MM.1S (cell line): ENCODE measurements around the gene OLFM2.

Experiments
- EZH2 ChIP-seq: fragments of 300-600 bp; sonication (generic); optimal IDR thresholded peaks from 2 replicates; pipeline ENCODE3; 2017; ENCODE audit warnings: low read depth, mild to moderate bottlenecking, antibody characterized with exemption, low read length, mixed read lengths
- TF ChIP-seq, protein P1 (sequence below): fragments of 300-600 bp; sonication (generic); IDR thresholded peaks from 2 replicates; pipeline ENCODE4 v1.5.1; 2016; ENCODE audit warnings: antibody characterized with exemption, low read length, mixed read lengths

DNA sequence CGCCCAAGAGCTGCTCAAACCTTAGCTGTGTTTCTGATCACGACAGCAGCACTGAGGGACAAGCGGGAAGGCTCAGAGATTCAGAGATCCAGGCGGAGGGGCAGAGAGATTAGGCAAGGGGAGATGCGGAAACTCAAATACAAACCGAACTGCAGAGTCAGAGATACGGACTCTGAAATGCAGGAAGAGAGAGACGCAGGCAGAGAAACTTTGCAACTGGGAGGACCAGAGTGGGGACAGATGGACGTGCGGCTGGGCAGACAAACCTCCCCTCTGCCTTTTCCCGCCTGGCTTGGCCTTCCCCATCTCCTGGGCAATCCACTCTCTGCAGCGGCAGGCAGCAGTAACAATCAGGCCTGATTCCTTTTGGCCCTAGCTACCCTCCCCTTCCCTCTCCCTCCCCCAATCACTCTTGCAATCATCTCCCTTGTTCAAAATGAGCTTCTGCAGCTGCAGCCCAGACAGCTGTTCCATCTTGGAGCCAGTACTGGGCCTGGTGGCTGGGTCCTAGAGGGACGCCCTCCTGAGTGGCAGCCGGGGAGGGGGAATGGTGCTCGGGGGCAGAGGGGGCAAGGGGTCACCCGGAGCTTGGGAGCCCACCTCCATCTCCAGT, 29.7 kb downstream of the OLFM2 start:
- no peak for TF ChIP-seq EZH2
- TF ChIP-seq, protein P1, sequence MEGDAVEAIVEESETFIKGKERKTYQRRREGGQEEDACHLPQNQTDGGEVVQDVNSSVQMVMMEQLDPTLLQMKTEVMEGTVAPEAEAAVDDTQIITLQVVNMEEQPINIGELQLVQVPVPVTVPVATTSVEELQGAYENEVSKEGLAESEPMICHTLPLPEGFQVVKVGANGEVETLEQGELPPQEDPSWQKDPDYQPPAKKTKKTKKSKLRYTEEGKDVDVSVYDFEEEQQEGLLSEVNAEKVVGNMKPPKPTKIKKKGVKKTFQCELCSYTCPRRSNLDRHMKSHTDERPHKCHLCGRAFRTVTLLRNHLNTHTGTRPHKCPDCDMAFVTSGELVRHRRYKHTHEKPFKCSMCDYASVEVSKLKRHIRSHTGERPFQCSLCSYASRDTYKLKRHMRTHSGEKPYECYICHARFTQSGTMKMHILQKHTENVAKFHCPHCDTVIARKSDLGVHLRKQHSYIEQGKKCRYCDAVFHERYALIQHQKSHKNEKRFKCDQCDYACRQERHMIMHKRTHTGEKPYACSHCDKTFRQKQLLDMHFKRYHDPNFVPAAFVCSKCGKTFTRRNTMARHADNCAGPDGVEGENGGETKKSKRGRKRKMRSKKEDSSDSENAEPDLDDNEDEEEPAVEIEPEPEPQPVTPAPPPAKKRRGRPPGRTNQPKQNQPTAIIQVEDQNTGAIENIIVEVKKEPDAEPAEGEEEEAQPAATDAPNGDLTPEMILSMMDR, result no peak
